Tibial artery (tissue), 4 donors: Measurements from ENCODE around the gene ERCC6L.

ENCODE experiments used
- DNase-seq, 2 donors: peaks; one replicate each; pipeline ENCODE4 v3.0.0-alpha.2; 2019
- H3K27ac ChIP-seq, 2 donors: fragments of 200-600 bp; sonication (generic) in 1 of 2; 1 replicate in 1 of 2; 2 replicates in 1 of 2; pipeline ENCODE4 v1.5.1; 2018 to 2019; ENCODE audit warnings: mild to moderate bottlenecking in 1 of 2
- H3K27me3 ChIP-seq, 2 donors: fragments of 200-600 bp; sonication (generic) in 1 of 2; one replicate each; pipeline versions ENCODE4 v1.5.1 to v1.6.0; 2016 to 2019
- H3K36me3 ChIP-seq, 3 donors: fragments of 200-600 bp; sonication (generic) in 2 of 3; one replicate each; pipeline ENCODE4 v1.5.1; 2016 to 2019; ENCODE audit warnings: mild to moderate bottlenecking in 2 of 3
- H3K4me1 ChIP-seq, 4 donors: fragments of 200-600 bp; sonication (generic) in 2 of 4; 1 replicate in 3 of 4; 2 replicates in 1 of 4; pipeline ENCODE4 v1.5.1; 2016 to 2019
- H3K4me3 ChIP-seq, 2 donors: fragments of 200-600 bp; sonication (generic) in 1 of 2; 1 replicate in 1 of 2; 2 replicates in 1 of 2; pipeline ENCODE4 v1.5.1; 2018 to 2019; ENCODE audit warnings: mild to moderate bottlenecking in 2 of 2
- H3K9me3 ChIP-seq, 3 donors: fragments of 200-600 bp; sonication (generic) in 1 of 3; one replicate each; pipeline ENCODE4 v1.5.1; 2016 to 2019
- CTCF ChIP-seq, 2 experiments: fragments of 200-600 bp in 1 of 2; fragments of 450-650 bp in 1 of 2; IDR thresholded peaks; one replicate each; pipeline ENCODE4 v1.5.1; 2017 to 2019; ENCODE audit warnings: antibody characterized with exemption in 2 of 2, mild to moderate bottlenecking in 1 of 2, moderate library complexity in 1 of 2
- intact Hi-C: fragments of 100-400 bp; cut with DNase I; formaldehyde crosslinking; loops from one replicate; pipeline ENCODE4 v1.15.0; 2023; ENCODE audit warnings: low total_unique reads

The ERCC6L gene

DNA sequence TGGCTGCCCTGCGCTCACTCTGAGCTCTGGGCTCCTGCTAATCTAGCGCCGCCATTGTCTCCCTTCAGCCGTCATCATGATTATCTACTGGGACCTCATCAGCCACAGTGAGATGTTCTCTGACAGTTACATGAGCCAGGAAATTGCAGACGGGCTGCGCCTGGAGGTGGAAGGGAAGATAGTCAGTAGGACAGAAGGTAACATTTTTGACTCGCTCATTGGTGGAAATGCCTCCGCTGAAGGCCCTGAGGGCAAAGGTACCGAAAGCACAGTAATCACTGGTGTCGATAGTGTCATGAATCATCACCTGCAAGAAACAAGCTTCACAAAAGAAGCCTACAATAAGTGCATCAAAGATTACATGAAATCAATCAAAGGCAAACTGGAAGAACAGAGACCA, 79.1 kb downstream of the ERCC6L start:
- no peak for TF ChIP-seq CTCF (IDR thresholded peaks at IDR 0.05)
- H3K27me3 ChIP-seq, result no peaks in the 10 kb centered on the region
- DNase-seq, result no peak
- intact Hi-C loops, result no loop called here
- H3K36me3 ChIP-seq, result no peaks in the 10 kb centered on the region
- no peak overlapping the region for H3K4me3 ChIP-seq
- H3K27ac ChIP-seq, result no peak overlapping the region
- no peaks in the 10 kb centered on the region for H3K4me1 ChIP-seq
- no peaks in the 10 kb centered on the region for H3K9me3 ChIP-seq

GRCh38 chrX:72158773-72159172, 80.1 kb downstream of the ERCC6L start:
- H3K27ac ChIP-seq, result no peak overlapping the region
- H3K36me3 ChIP-seq, result no peaks in the 10 kb centered on the region
- no peak for TF ChIP-seq CTCF (IDR thresholded peaks at IDR 0.05)
- H3K27me3 ChIP-seq, result no peaks in the 10 kb centered on the region
- H3K4me3 ChIP-seq, result no peak overlapping the region
- intact Hi-C loops, result no loop called here
- no peak for DNase-seq
- H3K9me3 ChIP-seq, result no peaks in the 10 kb centered on the region
- H3K4me1 ChIP-seq, result no peaks in the 10 kb centered on the region
